HCT116 (cell line): ENCODE data around the gene TSC22D1. TPM values are rescaled to one million over a fixed set of nuclear protein-coding genes. Genes with fewer than 3 reads are reported as not detected.

ENCODE experiments used
- ATAC-seq: fragments of 200-7000 bp; cut with Tn5 transposase; 2 replicates; pipeline ENCODE4 v1.9.1; 2020; ENCODE audit warnings: mild to moderate bottlenecking, moderate library complexity
- BruUV-seq: library from RNA; stranded (reverse); fragments of 400-500 nt; replicated peaks from 2 replicates; lab custom pipeline; 2021; lab: Mats Ljungman, UMichigan
- CTCF ChIA-PET: fragments of 300-600 bp; sonication (Branson Sonifier 250); formaldehyde crosslinking; loops from one replicate; lab custom pipeline; 2021; ENCODE audit warnings: antibody characterized with exemption; lab: Charles Lee
- POLR2A ChIA-PET: fragments of 300-600, 350-600 bp; sonication (Branson Sonifier 250); formaldehyde crosslinking; loops from one replicate; lab custom pipeline; 2021; ENCODE audit warnings: antibody characterized with exemption; lab: Charles Lee
- RAD21 ChIA-PET, 2 experiments: fragments of 300-600 bp; sonication (Branson Sonifier 250); formaldehyde crosslinking; loops; one replicate each; lab custom pipeline; 2023; ENCODE audit warnings: low total read pairs in 2 of 2; ENCODE audit not compliant: uncharacterized antibody in 2 of 2, unreplicated experiment in 2 of 2, low non-redundant PET in 1 of 2; lab: Charles Lee
- DNase-seq: peaks from one replicate; pipeline ENCODE4 v3.0.0-alpha.2; 2010; ENCODE audit warnings: low read depth, low spot score
- H2AFZ ChIP-seq: fragments of 200-600 bp; shearing (Covaris generic), sonication (generic); 2 replicates; pipeline ENCODE4 v1.6.1; 2017; ENCODE audit warnings: low read depth, mixed run types, mixed read lengths, antibody characterized with exemption, low read length; ENCODE audit not compliant: poor library complexity, severe bottlenecking
- H3K27ac ChIP-seq: 2 replicates; pipeline ENCODE4 v1.5.1; 2012; ENCODE audit warnings: low read depth, low read length
- H3K27me3 ChIP-seq: fragments of 200-600 bp; sonication (generic); 2 replicates; pipeline ENCODE4 v1.6.1; 2016; ENCODE audit warnings: mixed run types, low read length, mixed read lengths; ENCODE audit not compliant: insufficient read depth
- H3K36me3 ChIP-seq, 2 experiments: fragments of 200-500 bp in 1 of 2; fragments of 200-600 bp in 1 of 2; sonication (Bioruptor generic) in 1 of 2; sonication (generic) in 1 of 2; 2 replicates each; pipeline versions ENCODE4 v1.5.1 to v1.6.1; 2014 to 2016; ENCODE audit warnings: low read length in 2 of 2, inconsistent platforms in 1 of 2, mixed read lengths in 1 of 2, mixed run types in 1 of 2; ENCODE audit not compliant: insufficient read depth in 2 of 2, control insufficient read depth in 1 of 2
- H3K4me1 ChIP-seq, 2 experiments: fragments of 200-600 bp in 1 of 2; sonication (generic) in 1 of 2; 2 replicates each; pipeline versions ENCODE4 v1.5.1 to v1.6.1; 2012 to 2017; ENCODE audit warnings: low read length in 2 of 2, inconsistent platforms in 1 of 2, mild to moderate bottlenecking in 1 of 2, mixed read lengths in 1 of 2, mixed run types in 1 of 2, moderate library complexity in 1 of 2; ENCODE audit not compliant: insufficient read depth in 2 of 2, control insufficient read depth in 1 of 2
- H3K4me2 ChIP-seq: fragments of 200-600 bp; sonication (generic); 2 replicates; pipeline ENCODE4 v1.6.1; 2017; ENCODE audit warnings: mixed run types, low read length, mixed read lengths
- H3K4me3 ChIP-seq, 2 experiments: fragments of 200-600 bp in 1 of 2; sonication (generic) in 1 of 2; replicated peaks in 1 of 2; 2 replicates each; pipeline ENCODE4 v1.5.1; 2011 to 2016; ENCODE audit warnings: low read length in 2 of 2, control low read depth in 1 of 2, low read depth in 1 of 2, mild to moderate bottlenecking in 1 of 2, mixed read lengths in 1 of 2, mixed run types in 1 of 2
- H3K79me2 ChIP-seq: fragments of 200-600 bp; sonication (generic); 2 replicates; pipeline ENCODE4 v1.6.1; 2017; ENCODE audit warnings: mild to moderate bottlenecking, mixed run types, low read length, moderate library complexity, mixed read lengths; ENCODE audit not compliant: insufficient read depth
- H3K9ac ChIP-seq: fragments of 200-600 bp; sonication (generic); 2 replicates; pipeline ENCODE4 v1.6.1; 2016; ENCODE audit warnings: low read length, mixed read lengths
- H3K9me2 ChIP-seq: fragments of 200-600 bp; sonication (generic), shearing (Covaris generic); 2 replicates; pipeline ENCODE4 v1.6.1; 2017; ENCODE audit warnings: mixed run types, mild to moderate bottlenecking, moderate library complexity; ENCODE audit not compliant: insufficient read depth
- H3K9me3 ChIP-seq, 2 experiments: fragments of 200-500 bp in 1 of 2; fragments of 200-600 bp in 1 of 2; sonication (Bioruptor generic) in 1 of 2; sonication (generic) in 1 of 2; 2 replicates each; pipeline ENCODE4 v1.6.1; 2014 to 2017; ENCODE audit warnings: low read length in 2 of 2, mixed read lengths in 2 of 2, inconsistent platforms in 1 of 2, low read depth in 1 of 2, mild to moderate bottlenecking in 1 of 2, mixed run types in 1 of 2, moderate library complexity in 1 of 2; ENCODE audit not compliant: control insufficient read depth in 1 of 2, insufficient read depth in 1 of 2
- H4K20me1 ChIP-seq: fragments of 200-600 bp; sonication (generic), shearing (Covaris generic); 2 replicates; pipeline ENCODE4 v1.6.1; 2017; ENCODE audit warnings: mixed run types, mild to moderate bottlenecking, moderate library complexity; ENCODE audit not compliant: insufficient read depth
- ATF3 ChIP-seq: IDR thresholded peaks from 2 replicates; pipeline ENCODE4 v1.6.1; 2012
- CBX3 ChIP-seq: IDR thresholded peaks from 2 replicates; pipeline ENCODE4 v1.6.1; 2012; ENCODE audit warnings: low read depth
- CTCF ChIP-seq, 3 experiments: fragments of 200-600 bp in 1 of 3; sonication (generic) in 1 of 3; IDR thresholded peaks in 2 of 3; conservative IDR thresholded peaks in 1 of 3; 2 replicates each; pipeline ENCODE4 v1.5.1; 2012 to 2017; ENCODE audit warnings: low read depth in 2 of 3, low read length in 2 of 3, antibody characterized with exemption in 1 of 3, borderline replicate concordance in 1 of 3, control low read depth in 1 of 3, mild to moderate bottlenecking in 1 of 3, mixed read lengths in 1 of 3, mixed run types in 1 of 3, moderate library complexity in 1 of 3; ENCODE audit not compliant: insufficient read depth in 1 of 3
- FOSL1 ChIP-seq: IDR thresholded peaks from 2 replicates; pipeline ENCODE4 v1.6.1; 2012; ENCODE audit warnings: low read depth
- MAX ChIP-seq: IDR thresholded peaks from 2 replicates; pipeline ENCODE4 v1.6.1; 2012
- POLR2A ChIP-seq: IDR thresholded peaks from 2 replicates; pipeline ENCODE4 v1.7.0; 2011; ENCODE audit warnings: borderline replicate concordance; ENCODE audit not compliant: insufficient read depth, insufficient read length; ENCODE audit errors: extremely low read depth
- RAD21 ChIP-seq: IDR thresholded peaks from 2 replicates; pipeline ENCODE4 v1.6.1; 2012; ENCODE audit warnings: low read depth, mild to moderate bottlenecking
- SIN3A ChIP-seq: IDR thresholded peaks from 2 replicates; pipeline ENCODE4 v1.6.1; 2012; ENCODE audit warnings: low read depth
- SP1 ChIP-seq: IDR thresholded peaks from 2 replicates; pipeline ENCODE4 v1.6.1; 2012; ENCODE audit warnings: low read depth
- YY1 ChIP-seq: IDR thresholded peaks from 2 replicates; pipeline ENCODE4 v1.6.1; 2011; ENCODE audit warnings: low read length, low read depth, moderate library complexity, mild to moderate bottlenecking; ENCODE audit not compliant: insufficient replicate concordance; ENCODE audit errors: extremely low read depth
- ZBTB33 ChIP-seq: IDR thresholded peaks from 2 replicates; pipeline ENCODE4 v1.6.1; 2011; ENCODE audit warnings: mild to moderate bottlenecking, low read length, moderate library complexity; ENCODE audit not compliant: insufficient replicate concordance; ENCODE audit errors: extremely low read depth
- ZFX ChIP-seq: fragments of 450-650 bp; IDR thresholded peaks from 2 replicates; pipeline ENCODE4 v1.6.1; 2017
- ZNF274 ChIP-seq: fragments of 200-500 bp; sonication (Bioruptor generic); IDR thresholded peaks from 2 replicates; pipeline ENCODE4 v1.6.1; 2014; ENCODE audit warnings: mild to moderate bottlenecking, low read depth, low read length, inconsistent platforms
- intact Hi-C: fragments of 100-400 bp; cut with micrococcal nuclease; formaldehyde crosslinking; loops from 2 replicates; pipeline ENCODE4 v1.10.0; 2022
- total RNA-seq: library from RNA; stranded (reverse); gene quantifications from one replicate; pipeline ENCODE4 v1.2.1, GENCODE V29; 2021; ENCODE audit not compliant: unreplicated experiment

TSC22D1 gene
- total RNA-seq, 1 experiment from 2014 or later: 268 TPM

- Histone ChIP-seq H3K36me3 (no peaks in the 10 kb centered on the region), H4K20me1 (no peaks in the 10 kb centered on the region), H3K4me1 (no peaks in the 10 kb centered on the region), H3K9me2 (no peaks in the 10 kb centered on the region), H3K4me2 (no peak overlapping the region), H3K9ac (no peak overlapping the region), H3K79me2 (no peaks in the 10 kb centered on the region), H3K9me3 (no peaks in the 10 kb centered on the region), H3K4me3 (no peak overlapping the region), H3K27ac (no peak overlapping the region), H3K27me3 (no peaks in the 10 kb centered on the region), H2AFZ (no peak overlapping the region)
- ChIA-PET POLR2A (no interaction called here), RAD21 (no interaction called here), CTCF (no interaction called here)
- no peak for TF ChIP-seq CBX3
- TF ChIP-seq ATF3: no peak
- no peak for TF ChIP-seq ZNF274
- TF ChIP-seq MAX: no peak
- ATAC-seq (no peak), DNase-seq (no peak)
- BruUV-seq: no TSS peak
- intact Hi-C loops: no loop called here
Measured at GRCh38 chr13:44417446-44417845, 158.7 kb downstream of the TSC22D1 start.

GRCh38 chr13:44416744-44417143, 159.4 kb downstream of the TSC22D1 start:
- POLR2A ChIA-PET: no interaction called here
- Histone ChIP-seq H3K4me2 (no peak overlapping the region), H3K4me3 (no peak overlapping the region), H3K9ac (no peak overlapping the region), H4K20me1 (no peaks in the 10 kb centered on the region), H3K79me2 (no peaks in the 10 kb centered on the region), H3K27ac (no peak overlapping the region), H2AFZ (no peak overlapping the region), H3K36me3 (no peaks in the 10 kb centered on the region), H3K9me2 (no peaks in the 10 kb centered on the region), H3K9me3 (no peaks in the 10 kb centered on the region), H3K4me1 (no peaks in the 10 kb centered on the region), H3K27me3 (no peaks in the 10 kb centered on the region)
- no peak for TF ChIP-seq YY1
- no peak for TF ChIP-seq POLR2A
- TF ChIP-seq ZBTB33: no peak
- no peak for TF ChIP-seq RAD21
- no peak for TF ChIP-seq ZFX
- no peak for TF ChIP-seq SIN3A
- no peak for TF ChIP-seq CBX3
- TF ChIP-seq CTCF (IDR thresholded peaks at IDR 0.05 in 2 of 3, conservative IDR thresholded peaks at IDR 0.05 in 1 of 3; ENCODE audit: borderline replicate concordance in 1 of 3, insufficient read depth in 1 of 3, low read depth in 2 of 3, low read length in 2 of 3): no peak
- TF ChIP-seq SP1: no peak
- no peak for TF ChIP-seq FOSL1
- intact Hi-C loops: no loop called here
- no TSS peak for BruUV-seq
- RAD21 ChIA-PET: no interaction called here
- DNase-seq (no peak), ATAC-seq (no peak)
- CTCF ChIA-PET: no interaction called here
